HCT116 (cell line): ENCODE data around the gene ELP1.

Experiments used
- CBX3 ChIP-seq: IDR thresholded peaks from 2 replicates; pipeline ENCODE4 v1.6.1; 2012; ENCODE audit warnings: low read depth
- CEBPB ChIP-seq: IDR thresholded peaks from 2 replicates; pipeline ENCODE4 v1.6.1; 2012; ENCODE audit warnings: low read depth
- EZH2 ChIP-seq: fragments of 200-600 bp; sonication (generic); IDR thresholded peaks from 2 replicates; pipeline ENCODE4 v1.6.1; 2017; ENCODE audit warnings: antibody characterized with exemption, mixed run types
- FOSL1 ChIP-seq: IDR thresholded peaks from 2 replicates; pipeline ENCODE4 v1.6.1; 2012; ENCODE audit warnings: low read depth
- JUND ChIP-seq: IDR thresholded peaks from 2 replicates; pipeline ENCODE4 v1.6.1; 2012
- POLR2A ChIP-seq: IDR thresholded peaks from 2 replicates; pipeline ENCODE4 v1.7.0; 2011; ENCODE audit warnings: borderline replicate concordance; ENCODE audit not compliant: insufficient read depth, insufficient read length; ENCODE audit errors: extremely low read depth
- POLR2AphosphoS5 ChIP-seq: IDR thresholded peaks from 2 replicates; pipeline ENCODE4 v1.6.1; 2011; ENCODE audit warnings: mild to moderate bottlenecking, low read depth, low read length, moderate library complexity
- SIN3A ChIP-seq: IDR thresholded peaks from 2 replicates; pipeline ENCODE4 v1.6.1; 2012; ENCODE audit warnings: low read depth
- SP1 ChIP-seq: IDR thresholded peaks from 2 replicates; pipeline ENCODE4 v1.6.1; 2012; ENCODE audit warnings: low read depth
- SRF ChIP-seq: IDR thresholded peaks from 2 replicates; pipeline ENCODE4 v1.6.1; 2012; ENCODE audit warnings: low read depth
- TF ChIP-seq, protein P1 (sequence below), 3 experiments: fragments of 200-600 bp in 1 of 3; sonication (generic) in 1 of 3; IDR thresholded peaks in 2 of 3; conservative IDR thresholded peaks in 1 of 3; 2 replicates each; pipeline ENCODE4 v1.5.1; 2012 to 2017; ENCODE audit warnings: low read depth in 2 of 3, low read length in 2 of 3, antibody characterized with exemption in 1 of 3, borderline replicate concordance in 1 of 3, control low read depth in 1 of 3, mild to moderate bottlenecking in 1 of 3, mixed read lengths in 1 of 3, mixed run types in 1 of 3, moderate library complexity in 1 of 3; ENCODE audit not compliant: insufficient read depth in 1 of 3
- TF ChIP-seq, protein P2 (sequence below): IDR thresholded peaks from 2 replicates; pipeline ENCODE4 v1.6.1; 2012; ENCODE audit warnings: low read depth
- TF ChIP-seq, protein P3 (sequence below): IDR thresholded peaks from 2 replicates; pipeline ENCODE4 v1.6.1; 2011; ENCODE audit warnings: mild to moderate bottlenecking, low read length, moderate library complexity; ENCODE audit not compliant: insufficient replicate concordance; ENCODE audit errors: extremely low read depth

DNA sequence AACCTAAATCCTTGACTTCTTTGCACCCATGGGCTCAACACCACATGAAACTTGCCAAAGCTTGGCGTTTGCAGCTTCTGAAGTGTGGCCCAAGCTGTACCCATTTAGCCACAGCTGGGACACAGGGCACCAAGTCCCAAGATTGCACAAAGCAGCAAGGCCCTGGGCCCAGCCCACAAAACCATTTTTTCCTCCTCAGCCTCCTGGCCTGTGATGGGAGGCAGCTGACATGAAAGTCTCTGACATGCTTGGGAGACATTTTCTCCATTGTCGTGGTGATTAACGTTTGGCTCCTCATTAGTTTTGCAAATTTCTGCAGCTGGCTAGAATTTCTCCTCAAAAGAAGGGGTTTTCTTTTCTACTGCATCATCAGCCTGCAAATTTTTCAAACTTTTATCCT, 110.1 kb downstream of the ELP1 start:
- TF ChIP-seq FOSL1 (no peak), POLR2A (no peak), CEBPB (no peak), EZH2 (no peak), SP1 (no peak), POLR2AphosphoS5 (no peak), SRF (no peak), JUND (no peak), CBX3 (no peak), SIN3A (no peak)
- TF ChIP-seq, protein P1, sequence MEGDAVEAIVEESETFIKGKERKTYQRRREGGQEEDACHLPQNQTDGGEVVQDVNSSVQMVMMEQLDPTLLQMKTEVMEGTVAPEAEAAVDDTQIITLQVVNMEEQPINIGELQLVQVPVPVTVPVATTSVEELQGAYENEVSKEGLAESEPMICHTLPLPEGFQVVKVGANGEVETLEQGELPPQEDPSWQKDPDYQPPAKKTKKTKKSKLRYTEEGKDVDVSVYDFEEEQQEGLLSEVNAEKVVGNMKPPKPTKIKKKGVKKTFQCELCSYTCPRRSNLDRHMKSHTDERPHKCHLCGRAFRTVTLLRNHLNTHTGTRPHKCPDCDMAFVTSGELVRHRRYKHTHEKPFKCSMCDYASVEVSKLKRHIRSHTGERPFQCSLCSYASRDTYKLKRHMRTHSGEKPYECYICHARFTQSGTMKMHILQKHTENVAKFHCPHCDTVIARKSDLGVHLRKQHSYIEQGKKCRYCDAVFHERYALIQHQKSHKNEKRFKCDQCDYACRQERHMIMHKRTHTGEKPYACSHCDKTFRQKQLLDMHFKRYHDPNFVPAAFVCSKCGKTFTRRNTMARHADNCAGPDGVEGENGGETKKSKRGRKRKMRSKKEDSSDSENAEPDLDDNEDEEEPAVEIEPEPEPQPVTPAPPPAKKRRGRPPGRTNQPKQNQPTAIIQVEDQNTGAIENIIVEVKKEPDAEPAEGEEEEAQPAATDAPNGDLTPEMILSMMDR (IDR thresholded peaks at IDR 0.05 in 2 of 3, conservative IDR thresholded peaks at IDR 0.05 in 1 of 3; ENCODE audit: borderline replicate concordance in 1 of 3, insufficient read depth in 1 of 3, low read depth in 2 of 3, low read length in 2 of 3) = no peak
- TF ChIP-seq, protein P2, sequence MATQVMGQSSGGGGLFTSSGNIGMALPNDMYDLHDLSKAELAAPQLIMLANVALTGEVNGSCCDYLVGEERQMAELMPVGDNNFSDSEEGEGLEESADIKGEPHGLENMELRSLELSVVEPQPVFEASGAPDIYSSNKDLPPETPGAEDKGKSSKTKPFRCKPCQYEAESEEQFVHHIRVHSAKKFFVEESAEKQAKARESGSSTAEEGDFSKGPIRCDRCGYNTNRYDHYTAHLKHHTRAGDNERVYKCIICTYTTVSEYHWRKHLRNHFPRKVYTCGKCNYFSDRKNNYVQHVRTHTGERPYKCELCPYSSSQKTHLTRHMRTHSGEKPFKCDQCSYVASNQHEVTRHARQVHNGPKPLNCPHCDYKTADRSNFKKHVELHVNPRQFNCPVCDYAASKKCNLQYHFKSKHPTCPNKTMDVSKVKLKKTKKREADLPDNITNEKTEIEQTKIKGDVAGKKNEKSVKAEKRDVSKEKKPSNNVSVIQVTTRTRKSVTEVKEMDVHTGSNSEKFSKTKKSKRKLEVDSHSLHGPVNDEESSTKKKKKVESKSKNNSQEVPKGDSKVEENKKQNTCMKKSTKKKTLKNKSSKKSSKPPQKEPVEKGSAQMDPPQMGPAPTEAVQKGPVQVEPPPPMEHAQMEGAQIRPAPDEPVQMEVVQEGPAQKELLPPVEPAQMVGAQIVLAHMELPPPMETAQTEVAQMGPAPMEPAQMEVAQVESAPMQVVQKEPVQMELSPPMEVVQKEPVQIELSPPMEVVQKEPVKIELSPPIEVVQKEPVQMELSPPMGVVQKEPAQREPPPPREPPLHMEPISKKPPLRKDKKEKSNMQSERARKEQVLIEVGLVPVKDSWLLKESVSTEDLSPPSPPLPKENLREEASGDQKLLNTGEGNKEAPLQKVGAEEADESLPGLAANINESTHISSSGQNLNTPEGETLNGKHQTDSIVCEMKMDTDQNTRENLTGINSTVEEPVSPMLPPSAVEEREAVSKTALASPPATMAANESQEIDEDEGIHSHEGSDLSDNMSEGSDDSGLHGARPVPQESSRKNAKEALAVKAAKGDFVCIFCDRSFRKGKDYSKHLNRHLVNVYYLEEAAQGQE = no peak
- TF ChIP-seq, protein P3, sequence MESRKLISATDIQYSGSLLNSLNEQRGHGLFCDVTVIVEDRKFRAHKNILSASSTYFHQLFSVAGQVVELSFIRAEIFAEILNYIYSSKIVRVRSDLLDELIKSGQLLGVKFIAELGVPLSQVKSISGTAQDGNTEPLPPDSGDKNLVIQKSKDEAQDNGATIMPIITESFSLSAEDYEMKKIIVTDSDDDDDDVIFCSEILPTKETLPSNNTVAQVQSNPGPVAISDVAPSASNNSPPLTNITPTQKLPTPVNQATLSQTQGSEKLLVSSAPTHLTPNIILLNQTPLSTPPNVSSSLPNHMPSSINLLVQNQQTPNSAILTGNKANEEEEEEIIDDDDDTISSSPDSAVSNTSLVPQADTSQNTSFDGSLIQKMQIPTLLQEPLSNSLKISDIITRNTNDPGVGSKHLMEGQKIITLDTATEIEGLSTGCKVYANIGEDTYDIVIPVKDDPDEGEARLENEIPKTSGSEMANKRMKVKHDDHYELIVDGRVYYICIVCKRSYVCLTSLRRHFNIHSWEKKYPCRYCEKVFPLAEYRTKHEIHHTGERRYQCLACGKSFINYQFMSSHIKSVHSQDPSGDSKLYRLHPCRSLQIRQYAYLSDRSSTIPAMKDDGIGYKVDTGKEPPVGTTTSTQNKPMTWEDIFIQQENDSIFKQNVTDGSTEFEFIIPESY = no peak
